ENCODE results near the gene NUBP1. TPM values are rescaled to one million over a fixed set of nuclear protein-coding genes. Genes with fewer than 3 reads are reported as not detected.

NUBP1 gene
- total RNA-seq, 1 donor from 2014 or later = 21.6 TPM

- Histone ChIP-seq H3K9me3 (ENCODE audit: low read depth) (no peaks in the 10 kb centered on the region), H3K79me2 (ENCODE audit: low read depth) (no peaks in the 10 kb centered on the region), H3K4me1 (no peaks in the 10 kb centered on the region), H4K20me1 (ENCODE audit: low read depth) (no peaks in the 10 kb centered on the region), H3K9ac (no peak overlapping the region), H3K36me3 (no peaks in the 10 kb centered on the region), H3K27me3 (no peaks in the 10 kb centered on the region), H3K27ac (no peak overlapping the region), H3K4me2 (no peak overlapping the region), H2AFZ (replicated peaks) (no peak overlapping the region), H3K4me3 (no peak overlapping the region), H3F3A (ENCODE audit: low read depth) (no peaks in the 10 kb centered on the region)
- H3K4me3 Mint-ChIP-seq = no peak overlapping the region
- H3K36me3 Mint-ChIP-seq = peaks cover 29% of the 10 kb centered on the region
- DNase-seq (ENCODE audit: low spot score) = no peak
- no peak overlapping the region for H3K27ac Mint-ChIP-seq
- TF ChIP-seq CTCF (IDR thresholded peaks at IDR 0.05) = no peak
- no peak for TF ChIP-seq EZH2phosphoT487 (IDR thresholded peaks at IDR 0.05)
- no peak for TF ChIP-seq EZH2 (IDR thresholded peaks at IDR 0.05)
- no peaks in the 10 kb centered on the region for H3K9me3 Mint-ChIP-seq
- no peaks in the 10 kb centered on the region for H3K4me1 Mint-ChIP-seq
- peaks cover 6% of the 10 kb centered on the region for H3K27me3 Mint-ChIP-seq (ENCODE audit: insufficient read depth, low read depth)
These were observed 22.1 kb downstream of the NUBP1 start for GRCh38 chr16:10765772-10766171.

- Histone ChIP-seq H3K9ac (no peak overlapping the region), H4K20me1 (ENCODE audit: low read depth) (no peaks in the 10 kb centered on the region), H2AFZ (replicated peaks) (no peak overlapping the region), H3K79me2 (ENCODE audit: low read depth) (no peaks in the 10 kb centered on the region), H3K27me3 (no peaks in the 10 kb centered on the region), H3K4me1 (no peaks in the 10 kb centered on the region), H3K4me2 (no peak overlapping the region), H3F3A (ENCODE audit: low read depth) (no peaks in the 10 kb centered on the region), H3K36me3 (no peaks in the 10 kb centered on the region), H3K4me3 (no peak overlapping the region), H3K9me3 (ENCODE audit: low read depth) (no peaks in the 10 kb centered on the region), H3K27ac (no peak overlapping the region)
- Mint-ChIP-seq H3K9me3 (no peaks in the 10 kb centered on the region), H3K36me3 (peaks cover 26% of the 10 kb centered on the region), H3K4me1 (no peaks in the 10 kb centered on the region), H3K4me3 (no peak overlapping the region), H3K27ac (no peak overlapping the region), H3K27me3 (ENCODE audit: insufficient read depth, low read depth) (peaks cover 6% of the 10 kb centered on the region)
- no peak for DNase-seq (ENCODE audit: low spot score)
- TF ChIP-seq CTCF (IDR thresholded peaks at IDR 0.05) (no peak), EZH2phosphoT487 (IDR thresholded peaks at IDR 0.05) (no peak), EZH2 (IDR thresholded peaks at IDR 0.05) (no peak)
These were observed 23.5 kb downstream of the NUBP1 start for GRCh38 chr16:10767127-10767526.

- Mint-ChIP-seq H3K4me1 (peaks cover 2% of the 10 kb centered on the region), H3K9me3 (no peaks in the 10 kb centered on the region), H3K27ac (no peak overlapping the region), H3K36me3 (peaks cover 16% of the 10 kb centered on the region), H3K4me3 (no peak overlapping the region), H3K27me3 (ENCODE audit: insufficient read depth, low read depth) (no peaks in the 10 kb centered on the region)
- Histone ChIP-seq H2AFZ (replicated peaks) (no peak overlapping the region), H3K4me3 (no peak overlapping the region), H3K27ac (no peak overlapping the region), H3K79me2 (ENCODE audit: low read depth) (no peaks in the 10 kb centered on the region), H3K4me2 (no peak overlapping the region), H3K36me3 (no peaks in the 10 kb centered on the region), H3K27me3 (no peaks in the 10 kb centered on the region), H3K4me1 (no peaks in the 10 kb centered on the region), H3K9me3 (ENCODE audit: low read depth) (no peaks in the 10 kb centered on the region), H4K20me1 (ENCODE audit: low read depth) (no peaks in the 10 kb centered on the region), H3K9ac (no peak overlapping the region), H3F3A (ENCODE audit: low read depth) (no peaks in the 10 kb centered on the region)
- TF ChIP-seq EZH2 (IDR thresholded peaks at IDR 0.05) = no peak
- TF ChIP-seq EZH2phosphoT487 (IDR thresholded peaks at IDR 0.05) = no peak
- no peak for TF ChIP-seq CTCF (IDR thresholded peaks at IDR 0.05)
- no peak for DNase-seq (ENCODE audit: low spot score)
These were observed 25.7 kb downstream of the NUBP1 start for GRCh38 chr16:10769381-10769780.
